A549 (cell line): ENCODE data around the gene MARK1. TPM values are rescaled to one million over a fixed set of nuclear protein-coding genes. Genes with fewer than 3 reads are reported as not detected.

Source experiments
- ATAC-seq, 2 experiments: fragments of 200-7000 bp in 1 of 2; fragments of >200 bp in 1 of 2; cut with Nextera tagmentation in 1 of 2; cut with Tn5 transposase in 1 of 2; 3 replicates each; pipeline versions ENCODE4 v1.8.0 to v1.9.1; 2018 to 2020; ENCODE audit warnings: mild to moderate bottlenecking in 1 of 2, moderate library complexity in 1 of 2
- CTCF ChIA-PET: fragments of 300-600 bp; sonication (Branson Sonifier 250); formaldehyde crosslinking; extraction: SDS; loops from one replicate; lab custom pipeline; 2021; ENCODE audit warnings: antibody characterized with exemption, inconsistent platforms; lab: Yijun Ruan, JAX
- POLR2A ChIA-PET: fragments of 350-600 bp; formaldehyde crosslinking; extraction: SDS; loops from one replicate; lab custom pipeline; 2021; ENCODE audit warnings: antibody characterized with exemption, inconsistent platforms; lab: Yijun Ruan, JAX
- DNase-seq, 2 experiments: peaks; one replicate each; pipeline versions ENCODE4 v3.0.0 to v3.0.0-alpha.2; 2011 to 2016; ENCODE audit warnings: low read depth in 1 of 2, low spot score in 1 of 2
- FAIRE-seq: peaks from 2 replicates; lab custom pipeline; 2011; peaks lifted over from hg19 to GRCh38; lab: Jason Lieb, UNC
- H3K27ac ChIP-seq, 2 experiments: fragments of >200 bp; sonication (Bioruptor Twin); formaldehyde crosslinking; 3 replicates each; pipeline ENCODE4 v1.5.1; 2016 to 2017
- H3K4me1 ChIP-seq: fragments of >200 bp; sonication (Bioruptor Twin); formaldehyde crosslinking; 3 replicates; pipeline ENCODE4 v1.6.1; 2016
- H3K4me2 ChIP-seq: fragments of >200 bp; sonication (Bioruptor Twin); formaldehyde crosslinking; 3 replicates; pipeline ENCODE4 v1.6.1; 2016
- H3K4me3 ChIP-seq: fragments of >200 bp; sonication (Bioruptor Twin); formaldehyde crosslinking; 3 replicates; pipeline ENCODE4 v1.5.1; 2016
- H3K9me3 ChIP-seq: fragments of >200 bp; sonication (Bioruptor Twin); formaldehyde crosslinking; 3 replicates; pipeline ENCODE4 v1.6.1; 2016
- BHLHE40 ChIP-seq: IDR thresholded peaks from 2 replicates; pipeline ENCODE4 v1.6.1; 2012; ENCODE audit warnings: low read depth, low read length, inconsistent platforms
- CHD4 ChIP-seq: fragments of 200-600 bp; sonication (generic); IDR thresholded peaks from 2 replicates; pipeline ENCODE4 v1.6.1; 2016; ENCODE audit warnings: antibody characterized with exemption, mild to moderate bottlenecking, borderline replicate concordance
- EP300 ChIP-seq, 2 experiments: fragments of >200 bp; sonication (Bioruptor Twin); formaldehyde crosslinking; IDR thresholded peaks; 2 replicates in 1 of 2; 3 replicates in 1 of 2; pipeline ENCODE4 v1.6.1; 2016 to 2017
- FOSB ChIP-seq: fragments of 250-450 bp; sonication (Bioruptor Pico); IDR thresholded peaks from 2 replicates; pipeline ENCODE4 v1.5.0; 2020; ENCODE audit warnings: mild to moderate bottlenecking, moderate library complexity
- HDAC2 ChIP-seq: fragments of 200-600 bp; sonication (generic); IDR thresholded peaks from 2 replicates; pipeline ENCODE4 v1.6.1; 2016
- HOXA7 ChIP-seq: fragments of 250-450 bp; sonication (Bioruptor Pico); IDR thresholded peaks from 2 replicates; pipeline ENCODE4 v1.5.0; 2020; ENCODE audit warnings: mild to moderate bottlenecking, moderate library complexity
- HOXB13 ChIP-seq: fragments of 250-450 bp; sonication (Bioruptor Pico); IDR thresholded peaks from 2 replicates; pipeline ENCODE4 v1.5.0; 2020; ENCODE audit warnings: low read depth, mild to moderate bottlenecking, moderate library complexity
- HOXB5 ChIP-seq: fragments of 250-450 bp; sonication (Bioruptor Pico); IDR thresholded peaks from 2 replicates; pipeline ENCODE4 v1.5.0; 2020; ENCODE audit warnings: mild to moderate bottlenecking, moderate library complexity
- KDM1A ChIP-seq: fragments of 200-600 bp; sonication (generic); IDR thresholded peaks from 2 replicates; pipeline ENCODE4 v1.6.1; 2016; ENCODE audit warnings: low read depth, mild to moderate bottlenecking
- KDM5A ChIP-seq: fragments of 200-600 bp; sonication (generic); IDR thresholded peaks from 2 replicates; pipeline ENCODE4 v1.6.1; 2016; ENCODE audit warnings: antibody characterized with exemption, mild to moderate bottlenecking
- MAFK ChIP-seq: fragments of 450-650 bp; IDR thresholded peaks from 2 replicates; pipeline ENCODE4 v1.6.1; 2014; ENCODE audit not compliant: partially characterized antibody
- MAZ ChIP-seq: fragments of 150-350 bp; IDR thresholded peaks from 2 replicates; pipeline ENCODE4 v1.6.1; 2014; ENCODE audit warnings: antibody characterized with exemption, low read depth, low read length, borderline replicate concordance
- MYC ChIP-seq: IDR thresholded peaks from 2 replicates; pipeline ENCODE4 v1.6.1; 2012; ENCODE audit warnings: mild to moderate bottlenecking, inconsistent platforms, low read length, improper control_type of control experiment, borderline replicate concordance
- NR3C1 ChIP-seq: fragments of >200 bp; sonication (Bioruptor Twin); formaldehyde crosslinking; IDR thresholded peaks from 3 replicates; pipeline ENCODE4 v1.6.1; 2017
- PHF8 ChIP-seq: fragments of 200-600 bp; sonication (generic); IDR thresholded peaks from 2 replicates; pipeline ENCODE4 v1.6.1; 2016; ENCODE audit warnings: low read depth, mild to moderate bottlenecking, antibody characterized with exemption, moderate library complexity, borderline replicate concordance
- POLR2AphosphoS2 ChIP-seq: conservative IDR thresholded peaks from 2 replicates; pipeline ENCODE4 v1.6.1; 2012; ENCODE audit warnings: low read length, improper control_type of control experiment, inconsistent platforms
- RCOR1 ChIP-seq: fragments of 150-350 bp; IDR thresholded peaks from 2 replicates; pipeline ENCODE4 v1.6.1; 2014; ENCODE audit warnings: antibody characterized with exemption, low read length, low read depth
- RNF2 ChIP-seq: fragments of 200-600 bp; sonication (generic); IDR thresholded peaks from 2 replicates; pipeline ENCODE4 v1.6.1; 2016; ENCODE audit warnings: low read depth, mild to moderate bottlenecking, antibody characterized with exemption, moderate library complexity, borderline replicate concordance
- SMC3 ChIP-seq: fragments of >200 bp; sonication (Bioruptor Twin); formaldehyde crosslinking; IDR thresholded peaks from 3 replicates; pipeline ENCODE4 v1.6.1; 2018; ENCODE audit warnings: inconsistent platforms
- TFCP2L1 ChIP-seq: fragments of 250-450 bp; sonication (Bioruptor Pico); IDR thresholded peaks from 2 replicates; pipeline ENCODE4 v1.5.0; 2021; ENCODE audit warnings: mild to moderate bottlenecking
- TP53 ChIP-seq: fragments of 250-450 bp; sonication (Bioruptor Pico); IDR thresholded peaks from 2 replicates; pipeline ENCODE4 v1.5.0; 2021; ENCODE audit warnings: mild to moderate bottlenecking, moderate library complexity
- ZFP36 ChIP-seq: fragments of 450-650 bp; IDR thresholded peaks from 2 replicates; pipeline ENCODE4 v1.6.1; 2014; ENCODE audit warnings: borderline replicate concordance; ENCODE audit not compliant: partially characterized antibody
- ZNF302 ChIP-seq: fragments of 250-450 bp; sonication (Bioruptor Pico); IDR thresholded peaks from 2 replicates; pipeline ENCODE4 v1.9.0; 2021; ENCODE audit warnings: inconsistent platforms, mild to moderate bottlenecking, moderate library complexity
- ZSCAN20 ChIP-seq: fragments of 250-450 bp; sonication (Bioruptor Pico); IDR thresholded peaks from 2 replicates; pipeline ENCODE4 v1.8.0; 2022; ENCODE audit warnings: mild to moderate bottlenecking, moderate library complexity
- WGBS: methylation state at CpG from one replicate; pipeline ENCODE4 v1.1.6; 2017; ENCODE audit errors: missing lambda C conversion rate; 5-methylcytosine and 5-hydroxymethylcytosine counted together
- polyA plus RNA-seq, 4 experiments: library from polyadenylated mRNA; depleted of rRNA in 3 of 4; stranded (reverse); fragments of >200 nt; fragmentation: RNase III in 1 of 4; extraction: RNeasy Plus Mini Kit Qiagen cat#74134 plus additional on column Dnase treatment in 1 of 4; gene quantifications; 2 replicates in 3 of 4; 3 replicates in 1 of 4; pipeline ENCODE4 v1.2.3, GENCODE V29; 2011 to 2017
- TF ChIP-seq, protein P1 (sequence below): fragments of 150-350 bp; IDR thresholded peaks from 2 replicates; pipeline ENCODE4 v1.6.1; 2014; ENCODE audit warnings: low read depth, mild to moderate bottlenecking, low read length
- TF ChIP-seq, protein P2 (sequence below): IDR thresholded peaks from 2 replicates; pipeline ENCODE4 v1.6.1; 2012
- TF ChIP-seq, protein P3 (sequence below): fragments of 200-600 bp; sonication (generic); IDR thresholded peaks from 2 replicates; pipeline ENCODE4 v1.6.1; 2016; ENCODE audit warnings: antibody characterized with exemption, mild to moderate bottlenecking, moderate library complexity
- TF ChIP-seq, protein P4 (sequence below): IDR thresholded peaks from 2 replicates; pipeline ENCODE4 v1.6.1; 2012
- TF ChIP-seq, protein P5 (sequence below): fragments of >200 bp; sonication (Bioruptor Twin); formaldehyde crosslinking; IDR thresholded peaks from 3 replicates; pipeline ENCODE4 v1.5.1; 2016

The MARK1 gene
- polyA plus RNA-seq, 2 of the 4 experiments (the other 2 are of a cell fraction) = 0.03 to 0.05 TPM

DNA sequence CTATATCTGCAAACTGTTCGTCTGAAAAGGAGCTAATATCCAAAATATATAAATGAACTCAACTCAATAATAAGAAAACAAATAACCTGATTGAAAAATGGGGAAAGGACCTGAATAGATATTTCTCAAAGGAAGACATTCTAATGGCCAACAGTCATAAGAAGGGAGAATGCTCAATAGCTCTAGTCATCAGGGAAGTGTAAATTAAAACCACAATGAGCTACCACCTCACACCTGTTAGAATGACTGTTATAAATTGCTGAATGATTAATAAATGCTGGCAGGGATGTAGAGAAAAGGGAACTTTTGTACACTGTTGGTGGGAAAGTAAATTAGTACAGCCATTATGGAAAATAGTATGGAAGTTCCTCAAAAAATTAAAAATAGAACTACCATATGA is 141.1 kb downstream of the MARK1 start:
- TF ChIP-seq TFCP2L1 (CRISPR knock-in tag) (no peak), BHLHE40 (no peak), HOXA7 (CRISPR knock-in tag) (no peak)
- TF ChIP-seq, protein P1, sequence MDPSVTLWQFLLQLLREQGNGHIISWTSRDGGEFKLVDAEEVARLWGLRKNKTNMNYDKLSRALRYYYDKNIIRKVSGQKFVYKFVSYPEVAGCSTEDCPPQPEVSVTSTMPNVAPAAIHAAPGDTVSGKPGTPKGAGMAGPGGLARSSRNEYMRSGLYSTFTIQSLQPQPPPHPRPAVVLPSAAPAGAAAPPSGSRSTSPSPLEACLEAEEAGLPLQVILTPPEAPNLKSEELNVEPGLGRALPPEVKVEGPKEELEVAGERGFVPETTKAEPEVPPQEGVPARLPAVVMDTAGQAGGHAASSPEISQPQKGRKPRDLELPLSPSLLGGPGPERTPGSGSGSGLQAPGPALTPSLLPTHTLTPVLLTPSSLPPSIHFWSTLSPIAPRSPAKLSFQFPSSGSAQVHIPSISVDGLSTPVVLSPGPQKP = no peak
- Histone ChIP-seq H3K4me3 (no peak overlapping the region), H3K4me2 (no peak overlapping the region), H3K27ac (no peak overlapping the region), H3K4me1 (no peaks in the 10 kb centered on the region), H3K9me3 (peaks cover 8% of the 10 kb centered on the region; the same call in 2 of the 3 replicates)
- FAIRE-seq (no peak), ATAC-seq (no peak), DNase-seq (no peak)
- ChIA-PET CTCF (interaction anchor here (0.7 to 1.1 kb wide), 3 partner anchors 65 to 103 kb away, joined by 3 read pairs; no protein-coding TSS in a partner anchor), POLR2A (no interaction called here)
- 8% methylated on average over 1 of the region's 1 CpG for WGBS

DNA sequence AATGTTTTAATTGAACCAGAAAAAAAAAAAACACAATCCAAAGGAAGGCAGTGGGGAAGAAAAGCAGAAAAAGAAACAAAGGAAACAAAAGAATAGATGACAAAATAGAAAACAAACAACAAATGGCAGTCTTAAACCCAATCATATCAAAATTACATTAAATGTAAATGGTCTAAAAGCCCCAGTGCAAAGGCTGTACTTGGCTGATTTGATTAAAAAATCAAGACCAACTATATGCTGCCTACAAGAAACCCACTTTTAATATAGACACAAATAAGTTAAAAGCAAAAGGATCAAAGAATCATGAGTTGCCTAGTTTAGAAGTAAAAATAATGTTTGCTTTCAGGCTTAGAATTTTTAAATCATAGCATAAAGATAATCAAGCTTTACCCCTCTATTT is 142.4 kb downstream of the MARK1 start:
- Histone ChIP-seq H3K4me2 (no peak overlapping the region), H3K4me1 (no peaks in the 10 kb centered on the region), H3K9me3 (peaks cover 8% of the 10 kb centered on the region; the same call in 2 of the 3 replicates), H3K4me3 (no peak overlapping the region), H3K27ac (no peak overlapping the region)
- ATAC-seq (no peak), FAIRE-seq (no peak), DNase-seq (no peak)
- ChIA-PET POLR2A (no interaction called here), CTCF (no interaction called here)
- TF ChIP-seq CHD4 = no peak
- TF ChIP-seq POLR2AphosphoS2 = no peak
- no peak for TF ChIP-seq MAZ
- no peak for TF ChIP-seq ZNF302 (CRISPR knock-in tag)
- TF ChIP-seq ZFP36 = no peak
- no peak for TF ChIP-seq HOXB5
- TF ChIP-seq ZSCAN20 = no peak
- TF ChIP-seq, protein P2, sequence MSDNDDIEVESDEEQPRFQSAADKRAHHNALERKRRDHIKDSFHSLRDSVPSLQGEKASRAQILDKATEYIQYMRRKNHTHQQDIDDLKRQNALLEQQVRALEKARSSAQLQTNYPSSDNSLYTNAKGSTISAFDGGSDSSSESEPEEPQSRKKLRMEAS = no peak
- no peak for TF ChIP-seq EP300 (IDR thresholded peaks at IDR 0.05)
- no peak for TF ChIP-seq FOSB (CRISPR knock-in tag)

DNA sequence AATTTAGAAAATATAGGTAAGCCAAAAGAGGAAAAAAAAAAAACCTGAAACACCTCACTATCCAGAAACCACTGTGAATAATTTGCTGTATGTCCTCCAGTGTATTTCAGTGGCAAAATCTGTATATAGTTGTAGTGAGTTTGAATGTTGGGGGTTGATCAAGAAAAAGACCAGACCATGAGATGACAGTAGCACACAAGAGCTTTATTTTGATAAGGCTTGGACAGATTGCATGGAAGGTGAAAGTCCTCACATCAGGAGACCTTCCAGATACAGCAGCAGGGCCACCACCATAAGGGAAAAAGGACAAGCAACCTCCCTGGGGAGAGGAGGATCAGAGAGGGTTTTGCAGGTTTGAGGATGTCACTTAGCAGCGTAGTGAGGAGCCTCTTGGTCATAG is 146.0 kb downstream of the MARK1 start:
- no peak for FAIRE-seq
- H3K4me2 ChIP-seq = no peak overlapping the region
- 10% methylated on average over 1 of the region's 1 CpG for WGBS
- H3K27ac ChIP-seq = no peak overlapping the region
- no peak for ATAC-seq
- no peak overlapping the region for H3K4me3 ChIP-seq
- peaks cover 8% of the 10 kb centered on the region; the same call in 2 of the 3 replicates for H3K9me3 ChIP-seq
- ChIA-PET CTCF (interaction anchor here (1.0 to 1.7 kb wide), 3 partner anchors 59 to 392 kb away, joined by 3 to 6 read pairs (median 5); no protein-coding TSS in a partner anchor), POLR2A (no interaction called here)
- TF ChIP-seq NR3C1 (no peak), HDAC2 (no peak), SMC3 (no peak), FOSB (CRISPR knock-in tag) (no peak), PHF8 (no peak), KDM5A (no peak), RNF2 (no peak), EP300 (IDR thresholded peaks at IDR 0.05) (no peak), TP53 (no peak), RCOR1 (no peak), HOXB13 (no peak), MYC (no peak), HOXA7 (CRISPR knock-in tag) (no peak), KDM1A (no peak), MAFK (no peak)
- TF ChIP-seq, protein P3, sequence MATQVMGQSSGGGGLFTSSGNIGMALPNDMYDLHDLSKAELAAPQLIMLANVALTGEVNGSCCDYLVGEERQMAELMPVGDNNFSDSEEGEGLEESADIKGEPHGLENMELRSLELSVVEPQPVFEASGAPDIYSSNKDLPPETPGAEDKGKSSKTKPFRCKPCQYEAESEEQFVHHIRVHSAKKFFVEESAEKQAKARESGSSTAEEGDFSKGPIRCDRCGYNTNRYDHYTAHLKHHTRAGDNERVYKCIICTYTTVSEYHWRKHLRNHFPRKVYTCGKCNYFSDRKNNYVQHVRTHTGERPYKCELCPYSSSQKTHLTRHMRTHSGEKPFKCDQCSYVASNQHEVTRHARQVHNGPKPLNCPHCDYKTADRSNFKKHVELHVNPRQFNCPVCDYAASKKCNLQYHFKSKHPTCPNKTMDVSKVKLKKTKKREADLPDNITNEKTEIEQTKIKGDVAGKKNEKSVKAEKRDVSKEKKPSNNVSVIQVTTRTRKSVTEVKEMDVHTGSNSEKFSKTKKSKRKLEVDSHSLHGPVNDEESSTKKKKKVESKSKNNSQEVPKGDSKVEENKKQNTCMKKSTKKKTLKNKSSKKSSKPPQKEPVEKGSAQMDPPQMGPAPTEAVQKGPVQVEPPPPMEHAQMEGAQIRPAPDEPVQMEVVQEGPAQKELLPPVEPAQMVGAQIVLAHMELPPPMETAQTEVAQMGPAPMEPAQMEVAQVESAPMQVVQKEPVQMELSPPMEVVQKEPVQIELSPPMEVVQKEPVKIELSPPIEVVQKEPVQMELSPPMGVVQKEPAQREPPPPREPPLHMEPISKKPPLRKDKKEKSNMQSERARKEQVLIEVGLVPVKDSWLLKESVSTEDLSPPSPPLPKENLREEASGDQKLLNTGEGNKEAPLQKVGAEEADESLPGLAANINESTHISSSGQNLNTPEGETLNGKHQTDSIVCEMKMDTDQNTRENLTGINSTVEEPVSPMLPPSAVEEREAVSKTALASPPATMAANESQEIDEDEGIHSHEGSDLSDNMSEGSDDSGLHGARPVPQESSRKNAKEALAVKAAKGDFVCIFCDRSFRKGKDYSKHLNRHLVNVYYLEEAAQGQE = no peak
- TF ChIP-seq, protein P4, sequence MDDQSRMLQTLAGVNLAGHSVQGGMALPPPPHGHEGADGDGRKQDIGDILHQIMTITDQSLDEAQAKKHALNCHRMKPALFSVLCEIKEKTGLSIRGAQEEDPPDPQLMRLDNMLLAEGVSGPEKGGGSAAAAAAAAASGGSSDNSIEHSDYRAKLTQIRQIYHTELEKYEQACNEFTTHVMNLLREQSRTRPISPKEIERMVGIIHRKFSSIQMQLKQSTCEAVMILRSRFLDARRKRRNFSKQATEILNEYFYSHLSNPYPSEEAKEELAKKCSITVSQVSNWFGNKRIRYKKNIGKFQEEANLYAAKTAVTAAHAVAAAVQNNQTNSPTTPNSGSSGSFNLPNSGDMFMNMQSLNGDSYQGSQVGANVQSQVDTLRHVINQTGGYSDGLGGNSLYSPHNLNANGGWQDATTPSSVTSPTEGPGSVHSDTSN = no peak
- TF ChIP-seq, protein P5, sequence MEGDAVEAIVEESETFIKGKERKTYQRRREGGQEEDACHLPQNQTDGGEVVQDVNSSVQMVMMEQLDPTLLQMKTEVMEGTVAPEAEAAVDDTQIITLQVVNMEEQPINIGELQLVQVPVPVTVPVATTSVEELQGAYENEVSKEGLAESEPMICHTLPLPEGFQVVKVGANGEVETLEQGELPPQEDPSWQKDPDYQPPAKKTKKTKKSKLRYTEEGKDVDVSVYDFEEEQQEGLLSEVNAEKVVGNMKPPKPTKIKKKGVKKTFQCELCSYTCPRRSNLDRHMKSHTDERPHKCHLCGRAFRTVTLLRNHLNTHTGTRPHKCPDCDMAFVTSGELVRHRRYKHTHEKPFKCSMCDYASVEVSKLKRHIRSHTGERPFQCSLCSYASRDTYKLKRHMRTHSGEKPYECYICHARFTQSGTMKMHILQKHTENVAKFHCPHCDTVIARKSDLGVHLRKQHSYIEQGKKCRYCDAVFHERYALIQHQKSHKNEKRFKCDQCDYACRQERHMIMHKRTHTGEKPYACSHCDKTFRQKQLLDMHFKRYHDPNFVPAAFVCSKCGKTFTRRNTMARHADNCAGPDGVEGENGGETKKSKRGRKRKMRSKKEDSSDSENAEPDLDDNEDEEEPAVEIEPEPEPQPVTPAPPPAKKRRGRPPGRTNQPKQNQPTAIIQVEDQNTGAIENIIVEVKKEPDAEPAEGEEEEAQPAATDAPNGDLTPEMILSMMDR = no peak
- H3K4me1 ChIP-seq = no peaks in the 10 kb centered on the region
- no peak for DNase-seq
